Kidney (tissue), 14 donors: ENCODE results near the gene PGK1. TPM values are rescaled to one million over a fixed set of nuclear protein-coding genes. Genes with fewer than 3 reads are reported as not detected.

Source experiments
- DNase-seq, 5 donors: peaks; one replicate each; pipeline ENCODE4 v3.0.0-alpha.2; 2013 to 2020
- FAIRE-seq: peaks from 2 replicates; lab custom pipeline; 2012; peaks lifted over from hg19 to GRCh38; lab: Jason Lieb, UNC
- H3K27ac ChIP-seq, 2 donors: one replicate each; pipeline ENCODE4 v1.7.0; 2013; ENCODE audit warnings: low read depth in 2 of 2, low read length in 2 of 2, inconsistent platforms in 1 of 2
- H3K27me3 ChIP-seq: one replicate; pipeline ENCODE4 v1.7.1; 2013; ENCODE audit warnings: low read length, inconsistent platforms; ENCODE audit not compliant: control insufficient read depth, insufficient read depth
- H3K36me3 ChIP-seq, 3 donors: one replicate each; pipeline versions ENCODE4 v1.7.0 to v1.7.1; 2013; ENCODE audit warnings: low read length in 3 of 3, control low read depth in 1 of 3, inconsistent platforms in 1 of 3; ENCODE audit not compliant: insufficient read depth in 3 of 3, control insufficient read depth in 2 of 3
- H3K4me1 ChIP-seq, 3 donors: one replicate each; pipeline versions ENCODE4 v1.7.0 to v1.7.1; 2013; ENCODE audit warnings: low read length in 3 of 3, inconsistent platforms in 1 of 3, low read depth in 1 of 3; ENCODE audit not compliant: control insufficient read depth in 2 of 3, insufficient read depth in 2 of 3
- H3K4me3 ChIP-seq, 3 donors: one replicate each; pipeline versions ENCODE4 v1.7.0 to v1.8.1; 2013; ENCODE audit warnings: low read length in 3 of 3, control low read depth in 1 of 3, inconsistent platforms in 1 of 3
- H3K9ac ChIP-seq, 3 donors: one replicate each; pipeline versions ENCODE4 v1.7.0 to v1.7.1; 2013; ENCODE audit warnings: low read length in 3 of 3, control low read depth in 1 of 3, inconsistent platforms in 1 of 3
- H3K9me3 ChIP-seq, 3 donors: one replicate each; pipeline versions ENCODE4 v1.7.0 to v1.7.1; 2013; ENCODE audit warnings: low read length in 3 of 3, control low read depth in 1 of 3, inconsistent platforms in 1 of 3; ENCODE audit not compliant: control insufficient read depth in 2 of 3, insufficient read depth in 1 of 3
- intact Hi-C: fragments of 100-400 bp; cut with DNase I; formaldehyde crosslinking; loops from one replicate; pipeline ENCODE4 v1.11.1; 2022
- polyA plus RNA-seq: library from polyadenylated mRNA; stranded (reverse); fragments of 350-450 nt; fragmentation: Illumina TruSeq; extraction: RNeasy Lipid Tissue Mini Kit (QIAGEN cat#74804); gene quantifications from one replicate; pipeline ENCODE4 v1.2.3, GENCODE V29; 2014; ENCODE audit warnings: low read depth, low replicate concordance; ENCODE audit not compliant: insufficient read depth
- total RNA-seq: library from RNA; stranded (reverse); fragmentation: NEBNext Ultra II Directional; extraction: Animal tissue kit (Norgen Biotek cat#: 25700); gene quantifications from one replicate; pipeline ENCODE4 v1.2.1, GENCODE V29; 2021
- TF ChIP-seq, protein P1 (sequence below): IDR thresholded peaks from 3 replicates; pipeline ENCODE4 v1.5.1; 2012; ENCODE audit warnings: mild to moderate bottlenecking, moderate library complexity, borderline replicate concordance; ENCODE audit not compliant: insufficient read depth; ENCODE audit errors: extremely low read depth
- donor health status: control.
- donor health status: control.
- donor health status: control.
- donor health status: control.
- donor health status: control.
- donor health status: DM: yes; HTN: yes; CAD: no.
- donor health status: Normal renal cell carcinoma (clear cell type).

Gene PGK1
- total and polyA plus RNA-seq, 2 donors from 2014 or later: 356 to 471 TPM

DNA sequence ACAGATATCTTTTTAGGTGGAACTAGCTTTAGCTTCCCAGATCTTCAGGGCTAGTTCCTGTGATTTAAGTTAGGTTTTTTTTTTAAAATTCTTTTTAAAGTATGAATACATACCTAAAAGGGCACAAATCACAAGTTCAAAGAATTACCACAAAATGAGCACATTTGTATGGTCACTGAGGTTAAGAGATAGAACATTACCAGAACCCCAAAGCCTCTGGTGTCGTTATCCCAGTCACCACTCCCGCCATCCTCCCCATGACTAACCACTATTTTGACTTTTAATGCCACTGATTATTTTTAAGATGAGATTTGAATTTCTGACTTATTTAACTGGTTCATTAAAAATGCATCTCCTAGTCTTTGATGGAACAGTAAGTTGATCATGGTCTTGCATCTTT lies 5.4 kb downstream of the PGK1 start:
- Histone ChIP-seq H3K36me3 (peaks cover 0 to 21% (median 0%) of the 10 kb centered on the region in 3 donors), H3K4me3 (no peak overlapping the region), H3K4me1 (peaks cover 0 to 22% (median 18%) of the 10 kb centered on the region in 3 donors), H3K9me3 (no peaks in the 10 kb centered on the region), H3K9ac (no peak overlapping the region), H3K27me3 (no peaks in the 10 kb centered on the region), H3K27ac (no peak overlapping the region)
- no peak for DNase-seq
- FAIRE-seq: no peak
- intact Hi-C loops: no loop called here
- TF ChIP-seq, protein P1, sequence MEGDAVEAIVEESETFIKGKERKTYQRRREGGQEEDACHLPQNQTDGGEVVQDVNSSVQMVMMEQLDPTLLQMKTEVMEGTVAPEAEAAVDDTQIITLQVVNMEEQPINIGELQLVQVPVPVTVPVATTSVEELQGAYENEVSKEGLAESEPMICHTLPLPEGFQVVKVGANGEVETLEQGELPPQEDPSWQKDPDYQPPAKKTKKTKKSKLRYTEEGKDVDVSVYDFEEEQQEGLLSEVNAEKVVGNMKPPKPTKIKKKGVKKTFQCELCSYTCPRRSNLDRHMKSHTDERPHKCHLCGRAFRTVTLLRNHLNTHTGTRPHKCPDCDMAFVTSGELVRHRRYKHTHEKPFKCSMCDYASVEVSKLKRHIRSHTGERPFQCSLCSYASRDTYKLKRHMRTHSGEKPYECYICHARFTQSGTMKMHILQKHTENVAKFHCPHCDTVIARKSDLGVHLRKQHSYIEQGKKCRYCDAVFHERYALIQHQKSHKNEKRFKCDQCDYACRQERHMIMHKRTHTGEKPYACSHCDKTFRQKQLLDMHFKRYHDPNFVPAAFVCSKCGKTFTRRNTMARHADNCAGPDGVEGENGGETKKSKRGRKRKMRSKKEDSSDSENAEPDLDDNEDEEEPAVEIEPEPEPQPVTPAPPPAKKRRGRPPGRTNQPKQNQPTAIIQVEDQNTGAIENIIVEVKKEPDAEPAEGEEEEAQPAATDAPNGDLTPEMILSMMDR: no peak

DNA sequence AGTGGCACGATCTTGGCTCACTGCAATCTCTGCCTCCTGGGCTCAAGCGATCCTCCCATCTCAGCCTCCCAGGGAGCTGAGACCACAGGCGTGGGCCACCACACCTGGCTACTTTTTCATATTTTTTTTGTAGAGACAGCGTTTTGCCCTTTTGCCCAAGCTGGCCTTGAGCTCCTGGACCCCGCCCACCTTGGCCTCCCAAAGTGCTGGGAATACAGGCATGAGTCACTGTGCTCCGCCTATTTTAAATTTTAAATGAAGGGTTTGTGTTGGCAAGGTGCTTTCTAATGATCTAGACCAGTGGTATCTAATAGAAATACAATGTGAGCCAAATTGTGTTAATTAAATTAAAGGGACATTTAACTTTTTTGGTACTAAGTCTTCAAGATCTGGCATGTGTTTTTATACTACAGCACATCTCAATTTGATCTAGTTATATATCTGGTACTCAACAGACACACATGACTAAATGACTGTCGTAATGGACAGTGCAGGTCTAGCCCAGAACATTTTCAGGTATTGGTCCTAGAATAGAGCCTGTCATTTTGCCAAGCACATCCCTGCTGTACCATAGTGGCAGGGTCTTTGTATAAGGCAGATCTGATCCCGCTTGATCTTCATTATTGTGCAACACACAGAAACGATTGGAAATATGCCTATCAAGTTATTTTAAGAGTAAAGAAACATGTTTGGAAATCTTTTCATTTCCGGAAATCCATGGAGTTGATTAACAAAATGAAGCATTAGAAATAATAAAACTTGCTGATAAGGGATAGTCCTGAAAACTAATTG lies 7.3 kb downstream of the PGK1 start:
- Histone ChIP-seq H3K27ac (no peak overlapping the region), H3K4me1 (peaks cover 0 to 12% (median 12%) of the 10 kb centered on the region in 3 donors), H3K4me3 (no peak overlapping the region), H3K9ac (no peak overlapping the region), H3K36me3 (peaks cover 2 to 28% (median 5%) of the 10 kb centered on the region in 3 donors), H3K27me3 (no peaks in the 10 kb centered on the region), H3K9me3 (no peaks in the 10 kb centered on the region)
- TF ChIP-seq, protein P1: no peak
- FAIRE-seq: no peak
- no peak for DNase-seq
- intact Hi-C loops: no loop called here

DNA sequence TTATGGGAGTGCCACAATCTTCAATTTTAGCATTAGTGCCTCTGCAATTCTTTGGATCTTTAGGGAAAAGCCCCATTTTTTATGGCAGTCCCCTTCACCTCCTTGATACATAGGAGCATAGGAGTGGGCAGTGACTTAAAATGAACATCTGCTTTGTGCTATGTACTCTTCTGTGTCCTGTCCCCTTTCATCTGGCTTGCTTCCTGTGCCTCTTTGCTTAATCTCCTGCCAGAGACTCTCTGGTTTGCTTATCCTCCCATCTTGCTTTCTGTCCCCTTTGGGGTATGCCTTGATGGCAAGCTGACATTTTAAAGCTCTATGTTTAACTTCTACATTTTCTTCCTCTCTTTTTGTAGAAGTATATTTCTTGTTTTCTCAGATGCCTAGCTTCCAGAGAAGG lies 12.3 kb downstream of the PGK1 start:
- peaks cover 5 to 52% (median 15%) of the 10 kb centered on the region in 3 donors for H3K36me3 ChIP-seq
- H3K27ac ChIP-seq: no peak overlapping the region

More for the DNA sequence above, 12.3 kb downstream of the PGK1 start:
- no peaks in the 10 kb centered on the region for H3K9me3 ChIP-seq
- FAIRE-seq (no peak), DNase-seq (no peak)
- no peaks in the 10 kb centered on the region for H3K4me1 ChIP-seq
- intact Hi-C loops: no loop called here
- H3K9ac ChIP-seq: no peak overlapping the region
- TF ChIP-seq, protein P1: no peak
- H3K27me3 ChIP-seq: no peaks in the 10 kb centered on the region
- no peak overlapping the region for H3K4me3 ChIP-seq
